CD4-positive, alpha-beta memory T cell (primary cell): Measurements from ENCODE around the gene HPS1. TPM values are rescaled to one million over a fixed set of nuclear protein-coding genes. Genes with fewer than 3 reads are reported as not detected.

ENCODE experiments used
- CTCF ChIA-PET: fragments of 350-600 bp; sonication (Branson Sonifier 250); formaldehyde crosslinking; loops from one replicate; lab custom pipeline; 2021; ENCODE audit warnings: inconsistent platforms; ENCODE audit not compliant: partially characterized antibody; lab: Charles Lee
- POLR2A ChIA-PET: fragments of 350-600 bp; sonication (Branson Sonifier 250); formaldehyde crosslinking; loops from one replicate; lab custom pipeline; 2021; ENCODE audit not compliant: partially characterized antibody; lab: Charles Lee
- DNase-seq, 5 donors: peaks; one replicate each; pipeline versions ENCODE4 v3.0.0 to v3.0.0-alpha.2; 2020 to 2022; ENCODE audit warnings: mixed read lengths in 1 of 5
- H3K27ac ChIP-seq: one replicate; pipeline ENCODE4 v1.7.0; 2013; ENCODE audit warnings: low read depth, low read length
- H3K27me3 ChIP-seq: 2 replicates; pipeline ENCODE4 v1.7.0; 2013; ENCODE audit warnings: mild to moderate bottlenecking, low read length, moderate library complexity; ENCODE audit not compliant: insufficient read depth
- H3K36me3 ChIP-seq: 2 replicates; pipeline ENCODE4 v1.7.0; 2013; ENCODE audit warnings: mild to moderate bottlenecking, low read length, moderate library complexity; ENCODE audit not compliant: insufficient read depth
- H3K4me1 ChIP-seq: 2 replicates; pipeline ENCODE4 v1.7.0; 2013; ENCODE audit warnings: mild to moderate bottlenecking, low read length, moderate library complexity; ENCODE audit not compliant: insufficient read depth
- H3K4me3 ChIP-seq, 2 donors: one replicate each; pipeline ENCODE4 v1.7.0; 2013; ENCODE audit warnings: low read length in 2 of 2, mild to moderate bottlenecking in 1 of 2
- H3K9me3 ChIP-seq, 2 donors: one replicate each; pipeline ENCODE4 v1.7.0; 2013; ENCODE audit warnings: low read length in 2 of 2, control low read depth in 1 of 2; ENCODE audit not compliant: control insufficient read depth in 1 of 2
- H3K27ac Mint-ChIP-seq, 7 donors: one replicate each; pipeline ENCODE4 v1.8.0; 2020 to 2021; ENCODE audit warnings: mixed read lengths in 7 of 7, mild to moderate bottlenecking in 6 of 7, inconsistent platforms in 3 of 7, moderate library complexity in 3 of 7
- H3K27me3 Mint-ChIP-seq, 2 donors: one replicate each; pipeline ENCODE4 v1.8.0; 2020 to 2021; ENCODE audit warnings: mixed read lengths in 2 of 2
- H3K36me3 Mint-ChIP-seq, 2 donors: one replicate each; pipeline ENCODE4 v1.8.0; 2020 to 2021; ENCODE audit warnings: mixed read lengths in 2 of 2, inconsistent platforms in 1 of 2, mild to moderate bottlenecking in 1 of 2
- H3K4me1 Mint-ChIP-seq, 4 donors: one replicate each; pipeline ENCODE4 v1.8.0; 2020 to 2021; ENCODE audit warnings: mixed read lengths in 4 of 4, mild to moderate bottlenecking in 1 of 4
- H3K4me3 Mint-ChIP-seq, 8 donors: one replicate each; pipeline ENCODE4 v1.8.0; 2020 to 2021; ENCODE audit warnings: mixed read lengths in 8 of 8, mild to moderate bottlenecking in 7 of 8, moderate library complexity in 6 of 8, inconsistent platforms in 3 of 8
- H3K9me3 Mint-ChIP-seq, 8 donors: one replicate each; pipeline ENCODE4 v1.8.0; 2020 to 2021; ENCODE audit warnings: mixed read lengths in 8 of 8, mild to moderate bottlenecking in 5 of 8, inconsistent platforms in 3 of 8, moderate library complexity in 1 of 8
- intact Hi-C: fragments of 100-400 bp; cut with micrococcal nuclease; formaldehyde crosslinking; loops from one replicate; pipeline ENCODE4 v1.15.1; 2023
- polyA plus RNA-seq, 2 donors: library from polyadenylated mRNA; unstranded; fragments of 300-500 nt; fragmentation: Illumina TruSeq; gene quantifications; one replicate each; pipeline ENCODE4 v1.2.3, GENCODE V29; 2021
- total RNA-seq, 2 experiments: library from RNA; stranded (reverse); gene quantifications; one replicate each; pipeline ENCODE4 v1.2.3, GENCODE V29; 2021

The HPS1 gene
- total and polyA plus RNA-seq, 4 experiments from 2014 or later: 72.0 to 115 (median 91.3) TPM

GRCh38 chr10:98414578-98414931 lies 32.2 kb downstream of the HPS1 start:
- CTCF ChIA-PET: interaction anchor here (2.7 kb wide), 1 partner anchor 11 kb away, joined by 10 read pairs; no protein-coding TSS in a partner anchor
- H3K9me3 Mint-ChIP-seq: no peaks in the 10 kb centered on the region
- H3K27ac Mint-ChIP-seq: peak overlapping the region; percentile 86 to 97 (median 92)

GRCh38 chr10:98411768-98412167 lies 35.0 kb downstream of the HPS1 start:
- CTCF ChIA-PET: interaction anchor here (0.9 kb wide), 1 partner anchor 55 kb away, joined by 3 read pairs; no protein-coding TSS in a partner anchor
- H3K9me3 Mint-ChIP-seq: no peaks in the 10 kb centered on the region
- POLR2A ChIA-PET: no interaction called here
- no peak overlapping the region for H3K4me3 Mint-ChIP-seq
- Histone ChIP-seq H3K36me3 (no peaks in the 10 kb centered on the region), H3K4me3 (no peak overlapping the region), H3K4me1 (peaks cover 16% of the 10 kb centered on the region), H3K27ac (no peak overlapping the region), H3K27me3 (no peaks in the 10 kb centered on the region), H3K9me3 (no peaks in the 10 kb centered on the region)
- no peak for DNase-seq
- peak overlapping the region in 1 of 7 donors; percentile 10 for H3K27ac Mint-ChIP-seq
- H3K4me1 Mint-ChIP-seq: peaks cover 13 to 26% (median 19%) of the 10 kb centered on the region in 4 donors
- no peaks in the 10 kb centered on the region for H3K27me3 Mint-ChIP-seq
- peaks cover 4 to 9% of the 10 kb centered on the region in 2 donors for H3K36me3 Mint-ChIP-seq
- intact Hi-C loops: no loop called here

More at GRCh38 chr10:98414578-98414931, 32.2 kb downstream of the HPS1 start:
- peaks cover 16% of the 10 kb centered on the region for H3K4me1 ChIP-seq
- H3K4me3 ChIP-seq: peak overlapping the region; percentile 39 to 47
- H3K4me3 Mint-ChIP-seq: peak overlapping the region; percentile 89 to 98 (median 94)
- intact Hi-C loops: no loop called here
- POLR2A ChIA-PET: interaction anchor here (2.0 kb wide), 1 partner anchor 11 kb away, joined by 9 read pairs; no protein-coding TSS in a partner anchor
- H3K4me1 Mint-ChIP-seq: peaks cover 12 to 26% (median 19%) of the 10 kb centered on the region in 4 donors
- no peaks in the 10 kb centered on the region for H3K27me3 Mint-ChIP-seq
- H3K36me3 Mint-ChIP-seq: peaks cover 8 to 32% of the 10 kb centered on the region in 2 donors
- H3K27me3 ChIP-seq: no peaks in the 10 kb centered on the region
- no peak for DNase-seq
- no peaks in the 10 kb centered on the region for H3K9me3 ChIP-seq
- H3K27ac ChIP-seq: peak overlapping the region; percentile 47
- peaks cover 7% of the 10 kb centered on the region for H3K36me3 ChIP-seq

GRCh38 chr10:98411166-98411565 lies 35.6 kb downstream of the HPS1 start:
- peaks cover 16% of the 10 kb centered on the region for H3K4me1 ChIP-seq
- no peak overlapping the region for H3K27ac Mint-ChIP-seq
- no peak for DNase-seq
- CTCF ChIA-PET: no interaction called here
- no peak overlapping the region for H3K27ac ChIP-seq
- POLR2A ChIA-PET: no interaction called here
- no peaks in the 10 kb centered on the region for H3K27me3 Mint-ChIP-seq
- H3K9me3 Mint-ChIP-seq: no peaks in the 10 kb centered on the region
- no peaks in the 10 kb centered on the region for H3K27me3 ChIP-seq
- peaks cover 1 to 3% of the 10 kb centered on the region in 2 donors for H3K36me3 Mint-ChIP-seq
- no peak overlapping the region for H3K4me3 Mint-ChIP-seq
- intact Hi-C loops: no loop called here
- no peaks in the 10 kb centered on the region for H3K9me3 ChIP-seq
- H3K4me1 Mint-ChIP-seq: peaks cover 13 to 26% (median 19%) of the 10 kb centered on the region in 4 donors
- no peaks in the 10 kb centered on the region for H3K36me3 ChIP-seq
- no peak overlapping the region for H3K4me3 ChIP-seq

- Mint-ChIP-seq H3K4me3 (no peak overlapping the region), H3K27ac (no peak overlapping the region), H3K27me3 (no peaks in the 10 kb centered on the region), H3K36me3 (no peaks in the 10 kb centered on the region), H3K9me3 (no peaks in the 10 kb centered on the region), H3K4me1 (peaks cover 13 to 26% (median 17%) of the 10 kb centered on the region in 4 donors)
- ChIA-PET POLR2A (no interaction called here), CTCF (interaction anchor here (2.6 kb wide), 1 partner anchor 15 kb away, joined by 14 read pairs; no protein-coding TSS in a partner anchor)
- no peaks in the 10 kb centered on the region for H3K36me3 ChIP-seq
- intact Hi-C loops: no loop called here
- H3K4me1 ChIP-seq: peaks cover 16% of the 10 kb centered on the region
- H3K4me3 ChIP-seq: no peak overlapping the region
- no peaks in the 10 kb centered on the region for H3K27me3 ChIP-seq
- no peak overlapping the region for H3K27ac ChIP-seq
- H3K9me3 ChIP-seq: no peaks in the 10 kb centered on the region
- DNase-seq: no peak
Measured at GRCh38 chr10:98410759-98411158, 36.0 kb downstream of the HPS1 start.

GRCh38 chr10:98410135-98410743 lies 36.5 kb downstream of the HPS1 start:
- ChIA-PET CTCF (interaction anchor here (2.6 kb wide), 1 partner anchor 15 kb away, joined by 14 read pairs; no protein-coding TSS in a partner anchor), POLR2A (no interaction called here)
- no peak for DNase-seq
- H3K4me3 ChIP-seq: no peak overlapping the region
- H3K27ac ChIP-seq: no peak overlapping the region
- H3K36me3 Mint-ChIP-seq: no peaks in the 10 kb centered on the region
- peaks cover 12 to 21% (median 15%) of the 10 kb centered on the region in 4 donors for H3K4me1 Mint-ChIP-seq
- H3K4me3 Mint-ChIP-seq: no peak overlapping the region
- H3K27me3 ChIP-seq: no peaks in the 10 kb centered on the region
- no peaks in the 10 kb centered on the region for H3K27me3 Mint-ChIP-seq
- H3K9me3 Mint-ChIP-seq: no peaks in the 10 kb centered on the region
- no peak overlapping the region for H3K27ac Mint-ChIP-seq
- peaks cover 13% of the 10 kb centered on the region for H3K4me1 ChIP-seq
- intact Hi-C loops: no loop called here
- H3K36me3 ChIP-seq: no peaks in the 10 kb centered on the region
- no peaks in the 10 kb centered on the region for H3K9me3 ChIP-seq

GRCh38 chr10:98408799-98409198 lies 37.9 kb downstream of the HPS1 start:
- Mint-ChIP-seq H3K27me3 (peaks cover 0 to 1% of the 10 kb centered on the region in 2 donors), H3K27ac (no peak overlapping the region), H3K36me3 (peaks cover 0 to 4% of the 10 kb centered on the region in 2 donors), H3K4me1 (peaks cover 1 to 9% (median 3%) of the 10 kb centered on the region in 4 donors), H3K4me3 (no peak overlapping the region), H3K9me3 (no peaks in the 10 kb centered on the region)
- H3K4me1 ChIP-seq: no peaks in the 10 kb centered on the region
- no peak overlapping the region for H3K4me3 ChIP-seq
- intact Hi-C loops: no loop called here
- no peak for DNase-seq
- ChIA-PET CTCF (interaction anchor here (2.6 kb wide), 1 partner anchor 17 kb away, joined by 14 read pairs; no protein-coding TSS in a partner anchor), POLR2A (no interaction called here)
- H3K36me3 ChIP-seq: no peaks in the 10 kb centered on the region
- no peaks in the 10 kb centered on the region for H3K9me3 ChIP-seq
- H3K27ac ChIP-seq: no peak overlapping the region
- no peaks in the 10 kb centered on the region for H3K27me3 ChIP-seq

GRCh38 chr10:98407744-98408241 lies 38.9 kb downstream of the HPS1 start:
- no peak overlapping the region for H3K4me3 Mint-ChIP-seq
- CTCF ChIA-PET: interaction anchor here (2.6 kb wide), 1 partner anchor 18 kb away, joined by 14 read pairs; no protein-coding TSS in a partner anchor
- POLR2A ChIA-PET: no interaction called here

More at GRCh38 chr10:98407744-98408241, 38.9 kb downstream of the HPS1 start:
- intact Hi-C loops: no loop called here
- Mint-ChIP-seq H3K4me1 (peaks cover 0 to 9% (median 1%) of the 10 kb centered on the region in 4 donors), H3K27ac (peak overlapping the region in 1 of 7 donors; percentile 60), H3K36me3 (peaks cover 4 to 12% of the 10 kb centered on the region in 2 donors), H3K9me3 (no peaks in the 10 kb centered on the region), H3K27me3 (peaks cover 0 to 1% of the 10 kb centered on the region in 2 donors)
- Histone ChIP-seq H3K4me1 (no peaks in the 10 kb centered on the region), H3K4me3 (no peak overlapping the region), H3K27me3 (no peaks in the 10 kb centered on the region), H3K9me3 (no peaks in the 10 kb centered on the region), H3K36me3 (no peaks in the 10 kb centered on the region), H3K27ac (no peak overlapping the region)
- no peak for DNase-seq
